ENCODE data around the gene RXFP4.
"Not testable (repeated sequence)": the region's sequence is repeated elsewhere in the genome, so short reads cannot be mapped to it uniquely, and the experiment has no call there.

RXFP4 gene

GRCh38 chr1:155976913-155977689 lies 35.7 kb downstream of the RXFP4 start:
- DNase-seq, result peak in 3 of 51 donors; percentile 27 to 75 (median 68)

GRCh38 chr1:155977690-155978324 lies 36.4 kb downstream of the RXFP4 start:
- peak in 26 of 51 donors; percentile 25 to 75 (median 48) for DNase-seq

- peak in 41 of 51 donors; percentile 27 to 78 (median 54) for DNase-seq
Observed at GRCh38 chr1:155978325-155978972, 37.0 kb downstream of the RXFP4 start, which contains the start of gene ARHGEF2. ARHGEF2 (minus strand) TSS chr1:155978547; CDS start chr1:155978427, 120 bp downstream.

- DNase-seq, result peak in 2 of 51 donors; percentile 18 to 28
Observed at GRCh38 chr1:155978973-155979429, 37.6 kb downstream of the RXFP4 start.

GRCh38 chr1:155979597-155980343 lies 38.3 kb downstream of the RXFP4 start:
- DNase-seq, result peak in 1 of 51 donors; percentile 12

- DNase-seq, result no peak
Observed at GRCh38 chr1:155981266-155982088, 40.0 kb downstream of the RXFP4 start.

GRCh38 chr1:155982106-155982505 lies 40.7 kb downstream of the RXFP4 start:
- DNase-seq, result no peak

GRCh38 chr1:155983191-155984024 lies 42.0 kb downstream of the RXFP4 start:
- peak in 1 of 51 donors; percentile 6 for DNase-seq

- DNase-seq, result no peak
Observed at GRCh38 chr1:155984341-155984740, 42.9 kb downstream of the RXFP4 start.

- not testable (repeated sequence) for DNase-seq
Observed at GRCh38 chr1:155984903-155985645, 43.6 kb downstream of the RXFP4 start.

- DNase-seq, result peak in 49 of 51 donors; percentile 26 to 89 (median 64)
Observed at GRCh38 chr1:155989242-155990004, 48.0 kb downstream of the RXFP4 start.

- peak in 7 of 51 donors; percentile 9 to 49 (median 18) for DNase-seq
Observed at GRCh38 chr1:155990005-155990739, 48.7 kb downstream of the RXFP4 start.

Data from hypothalamus (tissue), 51 donors.